Measurements from ENCODE around the gene SPATA24.
"Not testable (repeated sequence)": the region's sequence is repeated elsewhere in the genome, so short reads cannot be mapped to it uniquely, and the experiment has no call there.

The SPATA24 gene

GRCh38 chr5:139403787-139404483 lies at the start of gene SPATA24:
Gene SPATA24, minus strand, starts transcription at chr5:139404089. Its CDS starts 29 bp downstream, at chr5:139404060.
- DNase-seq: peak; percentile 72

GRCh38 chr5:139451878-139452660 lies 48.2 kb upstream of the SPATA24 start:
- no peak for DNase-seq

- no peak for DNase-seq
These were observed 47.3 kb upstream of the SPATA24 start for GRCh38 chr5:139451176-139451575.

GRCh38 chr5:139446956-139447779 lies 43.3 kb upstream of the SPATA24 start:
- no peak for DNase-seq

GRCh38 chr5:139445325-139446170 lies 41.7 kb upstream of the SPATA24 start:
- DNase-seq: no peak

GRCh38 chr5:139443831-139444453 lies 40.1 kb upstream of the SPATA24 start:
- no peak for DNase-seq

GRCh38 chr5:139440416-139440815 lies 36.5 kb upstream of the SPATA24 start:
- DNase-seq: not testable (repeated sequence)

- DNase-seq: peak; percentile 60
These were observed 35.4 kb upstream of the SPATA24 start, which contains the start of gene DNAJC18 for GRCh38 chr5:139439013-139439903. Gene DNAJC18, minus strand, starts transcription at chr5:139439525. Its CDS starts 80 bp downstream, at chr5:139439445.

GRCh38 chr5:139438707-139439012 lies 34.8 kb upstream of the SPATA24 start:
- DNase-seq: no peak

GRCh38 chr5:139435676-139436075 lies 31.8 kb upstream of the SPATA24 start:
- no peak for DNase-seq

GRCh38 chr5:139431706-139432105 lies 27.8 kb upstream of the SPATA24 start:
- DNase-seq: no peak

- no peak for DNase-seq
These were observed 26.1 kb upstream of the SPATA24 start for GRCh38 chr5:139430015-139430414.

- DNase-seq: no peak
These were observed 22.5 kb upstream of the SPATA24 start for GRCh38 chr5:139426203-139426885.

- DNase-seq: no peak
These were observed 21.6 kb upstream of the SPATA24 start for GRCh38 chr5:139425497-139425896.

GRCh38 chr5:139422307-139422893 lies 18.5 kb upstream of the SPATA24 start:
- DNase-seq: peak; percentile 12

GRCh38 chr5:139419226-139420192 lies 15.6 kb upstream of the SPATA24 start:
- no peak for DNase-seq

GRCh38 chr5:139418793-139419192 lies 14.9 kb upstream of the SPATA24 start:
- no peak for DNase-seq

- DNase-seq: no peak
These were observed 13.3 kb upstream of the SPATA24 start for GRCh38 chr5:139417214-139417613.

GRCh38 chr5:139416651-139417050 lies 12.8 kb upstream of the SPATA24 start:
- DNase-seq: no peak

Measured in DMS153 (cell line).